Kidney (tissue), 14 donors: ENCODE results near the gene CSNK1D. TPM values are rescaled to one million over a fixed set of nuclear protein-coding genes. Genes with fewer than 3 reads are reported as not detected.
"Not testable (repeated sequence)": the region's sequence is repeated elsewhere in the genome, so short reads cannot be mapped to it uniquely, and the experiment has no call there.

Experiments used
- DNase-seq, 5 donors: peaks; one replicate each; pipeline ENCODE4 v3.0.0-alpha.2; 2013 to 2020
- FAIRE-seq: peaks from 2 replicates; lab custom pipeline; 2012; peaks lifted over from hg19 to GRCh38; lab: Jason Lieb, UNC
- H3K27ac ChIP-seq, 2 donors: one replicate each; pipeline ENCODE4 v1.7.0; 2013; ENCODE audit warnings: low read depth in 2 of 2, low read length in 2 of 2, inconsistent platforms in 1 of 2
- H3K27me3 ChIP-seq: one replicate; pipeline ENCODE4 v1.7.1; 2013; ENCODE audit warnings: low read length, inconsistent platforms; ENCODE audit not compliant: control insufficient read depth, insufficient read depth
- H3K36me3 ChIP-seq, 3 donors: one replicate each; pipeline versions ENCODE4 v1.7.0 to v1.7.1; 2013; ENCODE audit warnings: low read length in 3 of 3, control low read depth in 1 of 3, inconsistent platforms in 1 of 3; ENCODE audit not compliant: insufficient read depth in 3 of 3, control insufficient read depth in 2 of 3
- H3K4me1 ChIP-seq, 3 donors: one replicate each; pipeline versions ENCODE4 v1.7.0 to v1.7.1; 2013; ENCODE audit warnings: low read length in 3 of 3, inconsistent platforms in 1 of 3, low read depth in 1 of 3; ENCODE audit not compliant: control insufficient read depth in 2 of 3, insufficient read depth in 2 of 3
- H3K4me3 ChIP-seq, 3 donors: one replicate each; pipeline versions ENCODE4 v1.7.0 to v1.8.1; 2013; ENCODE audit warnings: low read length in 3 of 3, control low read depth in 1 of 3, inconsistent platforms in 1 of 3
- H3K9ac ChIP-seq, 3 donors: one replicate each; pipeline versions ENCODE4 v1.7.0 to v1.7.1; 2013; ENCODE audit warnings: low read length in 3 of 3, control low read depth in 1 of 3, inconsistent platforms in 1 of 3
- H3K9me3 ChIP-seq, 3 donors: one replicate each; pipeline versions ENCODE4 v1.7.0 to v1.7.1; 2013; ENCODE audit warnings: low read length in 3 of 3, control low read depth in 1 of 3, inconsistent platforms in 1 of 3; ENCODE audit not compliant: control insufficient read depth in 2 of 3, insufficient read depth in 1 of 3
- intact Hi-C: fragments of 100-400 bp; cut with DNase I; formaldehyde crosslinking; loops from one replicate; pipeline ENCODE4 v1.11.1; 2022
- polyA plus RNA-seq: library from polyadenylated mRNA; stranded (reverse); fragments of 350-450 nt; fragmentation: Illumina TruSeq; extraction: RNeasy Lipid Tissue Mini Kit (QIAGEN cat#74804); gene quantifications from one replicate; pipeline ENCODE4 v1.2.3, GENCODE V29; 2014; ENCODE audit warnings: low read depth, low replicate concordance; ENCODE audit not compliant: insufficient read depth
- total RNA-seq: library from RNA; stranded (reverse); fragmentation: NEBNext Ultra II Directional; extraction: Animal tissue kit (Norgen Biotek cat#: 25700); gene quantifications from one replicate; pipeline ENCODE4 v1.2.1, GENCODE V29; 2021
- TF ChIP-seq, protein P1 (sequence below): IDR thresholded peaks from 3 replicates; pipeline ENCODE4 v1.5.1; 2012; ENCODE audit warnings: mild to moderate bottlenecking, moderate library complexity, borderline replicate concordance; ENCODE audit not compliant: insufficient read depth; ENCODE audit errors: extremely low read depth
- donor health status: control.
- donor health status: control.
- donor health status: control.
- donor health status: control.
- donor health status: control.
- donor health status: DM: yes; HTN: yes; CAD: no.
- donor health status: Normal renal cell carcinoma (clear cell type).

CSNK1D gene
- total and polyA plus RNA-seq, 2 donors from 2014 or later, result 69.7 to 160 TPM

DNA sequence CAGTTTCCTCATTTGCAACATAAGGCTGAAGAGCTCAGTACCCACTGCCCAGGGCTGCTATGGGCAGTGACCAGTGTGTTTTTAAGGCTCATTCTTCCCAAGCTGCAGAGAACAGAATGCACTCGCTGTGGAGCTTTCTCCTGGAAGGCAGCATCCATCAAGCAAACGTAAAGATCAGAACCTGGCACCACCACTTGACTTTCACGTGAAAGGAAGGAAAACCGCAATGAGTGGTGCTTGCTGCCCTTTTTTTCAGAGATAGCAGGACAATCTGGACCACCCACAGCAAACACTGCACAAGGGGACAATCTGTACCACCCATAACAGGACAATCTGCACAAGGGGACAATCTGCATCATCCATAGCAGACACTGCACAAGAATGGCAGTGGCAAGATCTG, 11.2 kb downstream of the CSNK1D start:
- Histone ChIP-seq H3K4me1 (peaks cover 0 to 17% (median 12%) of the 10 kb centered on the region in 3 donors), H3K27me3 (no peaks in the 10 kb centered on the region), H3K36me3 (peaks cover 25 to 68% (median 57%) of the 10 kb centered on the region in 3 donors), H3K9me3 (no peaks in the 10 kb centered on the region), H3K9ac (no peak overlapping the region), H3K27ac (no peak overlapping the region), H3K4me3 (no peak overlapping the region)
- intact Hi-C loops, result no loop called here
- FAIRE-seq, result no peak
- no peak for DNase-seq
- TF ChIP-seq, protein P1, sequence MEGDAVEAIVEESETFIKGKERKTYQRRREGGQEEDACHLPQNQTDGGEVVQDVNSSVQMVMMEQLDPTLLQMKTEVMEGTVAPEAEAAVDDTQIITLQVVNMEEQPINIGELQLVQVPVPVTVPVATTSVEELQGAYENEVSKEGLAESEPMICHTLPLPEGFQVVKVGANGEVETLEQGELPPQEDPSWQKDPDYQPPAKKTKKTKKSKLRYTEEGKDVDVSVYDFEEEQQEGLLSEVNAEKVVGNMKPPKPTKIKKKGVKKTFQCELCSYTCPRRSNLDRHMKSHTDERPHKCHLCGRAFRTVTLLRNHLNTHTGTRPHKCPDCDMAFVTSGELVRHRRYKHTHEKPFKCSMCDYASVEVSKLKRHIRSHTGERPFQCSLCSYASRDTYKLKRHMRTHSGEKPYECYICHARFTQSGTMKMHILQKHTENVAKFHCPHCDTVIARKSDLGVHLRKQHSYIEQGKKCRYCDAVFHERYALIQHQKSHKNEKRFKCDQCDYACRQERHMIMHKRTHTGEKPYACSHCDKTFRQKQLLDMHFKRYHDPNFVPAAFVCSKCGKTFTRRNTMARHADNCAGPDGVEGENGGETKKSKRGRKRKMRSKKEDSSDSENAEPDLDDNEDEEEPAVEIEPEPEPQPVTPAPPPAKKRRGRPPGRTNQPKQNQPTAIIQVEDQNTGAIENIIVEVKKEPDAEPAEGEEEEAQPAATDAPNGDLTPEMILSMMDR, result no peak

GRCh38 chr17:82259972-82260961, 13.2 kb downstream of the CSNK1D start:
- H3K9me3 ChIP-seq, H3K27me3 ChIP-seq, H3K4me3 ChIP-seq, intact Hi-C loops, H3K9ac ChIP-seq, DNase-seq, FAIRE-seq, H3K27ac ChIP-seq, H3K4me1 ChIP-seq: not testable (repeated sequence)
- peaks cover 23 to 73% (median 60%) of the 10 kb centered on the region in 3 donors for H3K36me3 ChIP-seq

DNA sequence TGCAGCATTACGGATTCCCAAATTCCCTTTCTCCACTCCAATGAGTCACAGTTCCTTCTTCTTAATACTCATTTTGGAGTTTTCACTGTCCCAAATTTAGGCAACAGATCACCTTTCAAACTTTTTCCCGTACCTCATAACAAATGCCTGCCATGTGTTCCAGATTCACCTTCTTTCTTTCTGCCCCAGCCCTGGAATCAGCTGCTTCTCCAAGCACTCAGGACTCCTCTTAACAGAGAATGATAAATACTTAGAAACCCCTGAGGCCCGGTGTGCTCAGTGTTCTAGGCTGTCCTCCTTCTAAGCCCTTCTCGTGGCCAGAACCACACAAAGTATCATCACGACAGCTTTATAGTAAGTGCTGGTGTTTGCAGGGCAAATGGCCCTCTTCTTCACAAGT, 14.9 kb downstream of the CSNK1D start:
- Histone ChIP-seq H3K9ac (no peak overlapping the region), H3K27me3 (no peaks in the 10 kb centered on the region), H3K4me3 (no peak overlapping the region), H3K36me3 (peaks cover 23 to 63% (median 51%) of the 10 kb centered on the region in 3 donors), H3K9me3 (no peaks in the 10 kb centered on the region), H3K27ac (no peak overlapping the region), H3K4me1 (peaks cover 0 to 6% (median 0%) of the 10 kb centered on the region in 3 donors)
- TF ChIP-seq, protein P1, result no peak
- DNase-seq (no peak), FAIRE-seq (no peak)
- intact Hi-C loops, result no loop called here

DNA sequence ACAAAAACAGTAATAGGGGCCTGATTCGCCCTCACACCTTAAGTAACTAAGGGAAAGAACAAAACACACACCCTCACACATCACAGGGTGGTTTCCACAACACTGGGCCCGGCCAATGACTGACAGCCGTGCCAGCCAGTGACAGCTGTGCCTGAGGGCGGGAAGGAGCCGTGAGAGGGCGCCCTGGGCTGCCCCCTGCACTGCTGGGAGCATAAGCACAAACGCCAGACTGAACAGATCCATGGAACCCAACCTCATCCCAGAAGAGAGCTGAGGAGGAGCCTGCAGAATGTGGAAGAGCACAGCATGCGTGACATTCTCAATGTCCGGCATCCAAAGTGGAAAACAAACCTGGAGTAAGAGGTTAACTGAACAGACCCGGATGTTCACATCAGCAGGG, 16.0 kb downstream of the CSNK1D start:
- H3K4me1 ChIP-seq, result peaks cover 0 to 6% (median 0%) of the 10 kb centered on the region in 3 donors
- no peaks in the 10 kb centered on the region for H3K27me3 ChIP-seq
- peaks cover 31 to 68% (median 55%) of the 10 kb centered on the region in 3 donors for H3K36me3 ChIP-seq
- intact Hi-C loops, result no loop called here
- no peak overlapping the region for H3K27ac ChIP-seq
- FAIRE-seq (no peak), DNase-seq (peak in 3 of 5 donors; percentile 34 to 43 (median 37))
- H3K9ac ChIP-seq, result no peak overlapping the region
- TF ChIP-seq, protein P1, result no peak
- no peak overlapping the region for H3K4me3 ChIP-seq
- H3K9me3 ChIP-seq, result no peaks in the 10 kb centered on the region
